DMS79 treated with DMSO at 0.1 percent for 48 hours (cell line): Measurements from ENCODE around the gene CCDC82.

Source experiments
- DNase-seq: peaks from one replicate; lab custom pipeline; 2025; lab: John Stamatoyannopoulos, UW

Gene CCDC82

DNA sequence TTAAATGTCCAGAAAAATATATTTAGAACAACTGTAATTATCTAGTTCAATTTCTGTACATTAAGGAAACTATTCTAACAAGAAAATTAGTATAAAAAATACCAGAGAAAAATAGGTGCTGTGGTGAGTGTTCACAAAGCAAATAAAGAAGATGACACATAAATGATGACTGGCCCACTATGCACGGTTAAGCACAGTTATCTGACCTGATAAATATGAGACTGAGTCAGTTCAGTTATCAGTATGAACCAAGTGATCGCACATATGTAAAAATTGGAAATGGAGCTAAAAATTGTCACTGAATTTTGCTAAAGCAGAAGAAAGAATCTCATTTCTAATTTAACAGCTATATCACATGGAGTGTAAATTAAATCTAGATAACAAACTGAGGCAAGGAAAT, 27.9 kb downstream of the CCDC82 start:
- DNase-seq: no peak

GRCh38 chr11:96358321-96358720, 31.4 kb downstream of the CCDC82 start:
- DNase-seq: no peak

DNA sequence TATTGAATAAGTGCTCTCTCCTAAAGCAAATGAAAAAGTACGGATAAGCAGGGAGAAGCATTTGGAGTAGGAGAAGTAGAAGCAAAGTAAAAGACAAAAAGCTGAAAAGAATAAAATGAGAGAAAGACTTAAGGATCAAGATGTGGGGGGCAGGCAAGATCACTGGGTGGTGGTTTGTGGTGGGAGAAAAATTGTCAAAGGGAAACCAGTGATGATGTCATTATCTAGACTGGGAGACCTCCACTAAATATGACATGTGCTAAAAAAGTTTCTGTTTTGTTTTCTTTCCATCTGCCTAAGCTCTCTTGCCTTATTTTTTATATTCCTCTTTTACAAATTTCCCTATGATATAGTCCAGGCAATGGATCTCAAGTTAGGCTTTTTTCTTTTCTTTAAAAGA, 31.9 kb downstream of the CCDC82 start:
- no peak for DNase-seq

- no peak for DNase-seq
Observed at GRCh38 chr11:96356848-96357247, 32.9 kb downstream of the CCDC82 start.

- DNase-seq: peak; percentile 93
Observed at GRCh38 chr11:96342961-96343711, 46.6 kb downstream of the CCDC82 start, which contains the start of gene MAML2. TSS of gene MAML2 (minus strand) at chr11:96343195. CDS start at chr11:96341895, 1,300 bp downstream.

DNA sequence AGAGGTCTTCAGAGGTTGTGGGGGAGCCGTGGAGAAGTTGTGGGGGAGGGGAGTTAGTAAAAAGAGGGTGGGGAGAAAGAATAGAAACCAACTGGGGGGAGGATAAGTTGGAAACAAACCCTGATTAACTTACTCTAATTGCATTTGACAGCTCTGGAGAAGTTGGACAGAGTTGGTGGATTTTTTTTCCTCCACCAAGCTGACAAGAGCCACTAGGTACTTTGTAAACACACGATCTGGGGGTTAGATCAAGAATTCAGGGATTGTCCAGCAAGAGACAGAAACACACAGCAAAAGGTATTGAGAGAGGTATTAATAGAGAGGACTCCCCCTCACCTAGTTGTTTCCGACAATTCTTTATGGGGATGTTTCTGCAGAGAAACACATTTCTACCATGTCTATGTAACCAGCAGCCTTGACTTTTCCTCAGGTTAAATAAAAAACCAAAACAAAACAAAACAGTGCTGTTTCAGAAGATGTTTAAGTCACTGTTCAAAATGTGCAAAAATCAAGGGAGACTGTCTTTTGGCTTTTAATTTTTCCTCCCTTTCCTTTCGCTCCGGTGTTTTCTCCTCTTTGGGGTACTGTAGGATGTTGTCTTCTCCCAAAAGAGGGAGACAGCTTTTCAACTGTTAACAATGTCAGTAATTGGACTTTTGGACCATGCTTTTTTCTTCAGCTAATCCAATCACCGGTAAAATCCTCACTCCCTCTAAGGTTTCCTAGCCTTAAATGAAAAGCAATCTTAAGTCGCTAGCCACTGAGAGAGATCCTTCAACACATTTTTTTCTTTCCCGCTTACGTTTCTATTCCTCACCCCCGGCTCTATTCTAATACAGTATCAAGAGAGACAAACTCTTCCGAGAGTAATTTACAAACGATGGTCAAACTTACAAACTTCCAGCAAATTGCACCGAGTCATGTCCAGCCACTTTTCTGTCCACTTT, 47.4 kb downstream of the CCDC82 start:
- peak; percentile 74 for DNase-seq

- peak; percentile 65 for DNase-seq
Observed at GRCh38 chr11:96341211-96342013, 48.3 kb downstream of the CCDC82 start.

GRCh38 chr11:96340555-96340885, 49.2 kb downstream of the CCDC82 start:
- no peak for DNase-seq

DNA sequence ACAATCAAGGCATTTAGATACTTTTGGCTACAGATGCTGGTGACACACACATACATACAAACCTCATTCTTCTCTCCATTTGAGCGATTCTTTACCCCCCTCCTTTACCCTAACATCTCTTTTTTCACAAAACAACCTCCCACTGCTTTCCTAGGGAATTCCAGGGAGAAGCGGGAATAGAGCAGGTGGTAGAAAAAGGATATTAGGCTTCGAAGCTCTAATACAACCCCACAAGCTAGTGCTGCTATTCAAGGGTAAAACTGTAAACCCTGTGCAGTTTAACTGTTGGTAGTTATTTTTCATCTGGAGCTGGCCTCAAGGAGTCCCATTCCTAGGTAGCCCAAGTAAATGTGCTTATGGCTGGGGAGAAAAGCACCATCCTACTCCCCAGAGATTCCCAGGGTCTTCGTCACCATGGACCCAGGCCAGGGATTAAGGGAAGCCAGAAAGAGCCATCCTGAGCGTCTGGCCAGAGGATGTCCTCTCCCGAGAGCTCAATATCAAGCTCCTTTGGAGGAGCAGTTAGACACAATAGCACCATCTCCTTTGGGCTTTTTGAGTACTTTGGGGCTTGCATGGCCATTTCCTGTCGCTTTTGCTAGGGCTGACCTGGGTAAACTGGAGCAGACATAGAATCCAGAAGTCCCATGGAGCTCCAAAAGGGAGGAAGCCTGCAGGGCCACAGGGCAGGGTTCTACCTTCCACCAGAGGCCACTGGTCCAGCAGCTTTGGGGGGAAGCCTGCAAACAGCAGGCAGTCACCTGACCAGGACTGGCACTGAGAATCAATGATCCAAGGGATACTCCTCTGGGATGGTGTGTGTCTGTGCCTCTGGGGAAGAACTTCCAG, 49.8 kb downstream of the CCDC82 start:
- no peak for DNase-seq

DNA sequence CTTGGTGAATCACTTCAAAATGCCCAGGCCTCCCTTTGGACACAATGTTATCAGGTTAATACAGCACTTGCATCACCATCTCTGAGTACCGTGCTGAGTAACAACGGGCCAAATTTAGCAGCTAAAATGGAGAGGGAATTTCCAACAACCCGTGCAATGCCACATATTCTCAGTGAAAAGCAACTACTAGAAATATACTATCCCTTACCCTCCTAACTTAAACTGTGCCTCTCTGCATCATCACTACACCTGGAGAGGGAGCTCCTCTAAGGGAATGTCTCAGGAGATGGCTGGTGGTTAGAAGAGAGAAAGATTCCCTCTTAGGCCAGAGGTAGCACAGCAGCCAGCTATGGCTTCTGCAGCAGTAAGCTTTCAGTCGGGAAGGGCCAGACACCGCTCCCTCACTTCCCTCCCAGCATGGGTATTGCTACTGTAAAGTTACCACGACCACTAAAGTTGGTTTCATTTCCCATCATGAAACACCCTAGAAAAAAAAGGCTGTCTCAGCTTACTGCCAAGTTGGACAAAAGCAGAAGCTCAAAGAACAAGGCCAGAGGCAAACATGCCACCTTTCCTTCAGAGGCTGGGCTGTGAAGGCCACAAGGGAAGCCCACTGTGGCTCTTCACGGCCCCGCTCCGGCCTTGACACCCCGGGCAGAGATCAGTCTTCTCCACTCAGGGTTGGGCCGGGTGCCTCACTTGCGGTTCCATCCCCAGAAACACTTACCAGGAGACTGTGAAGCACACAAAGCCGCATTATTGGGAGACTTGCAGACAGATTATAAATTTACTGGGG, 50.6 kb downstream of the CCDC82 start:
- no peak for DNase-seq

DNA sequence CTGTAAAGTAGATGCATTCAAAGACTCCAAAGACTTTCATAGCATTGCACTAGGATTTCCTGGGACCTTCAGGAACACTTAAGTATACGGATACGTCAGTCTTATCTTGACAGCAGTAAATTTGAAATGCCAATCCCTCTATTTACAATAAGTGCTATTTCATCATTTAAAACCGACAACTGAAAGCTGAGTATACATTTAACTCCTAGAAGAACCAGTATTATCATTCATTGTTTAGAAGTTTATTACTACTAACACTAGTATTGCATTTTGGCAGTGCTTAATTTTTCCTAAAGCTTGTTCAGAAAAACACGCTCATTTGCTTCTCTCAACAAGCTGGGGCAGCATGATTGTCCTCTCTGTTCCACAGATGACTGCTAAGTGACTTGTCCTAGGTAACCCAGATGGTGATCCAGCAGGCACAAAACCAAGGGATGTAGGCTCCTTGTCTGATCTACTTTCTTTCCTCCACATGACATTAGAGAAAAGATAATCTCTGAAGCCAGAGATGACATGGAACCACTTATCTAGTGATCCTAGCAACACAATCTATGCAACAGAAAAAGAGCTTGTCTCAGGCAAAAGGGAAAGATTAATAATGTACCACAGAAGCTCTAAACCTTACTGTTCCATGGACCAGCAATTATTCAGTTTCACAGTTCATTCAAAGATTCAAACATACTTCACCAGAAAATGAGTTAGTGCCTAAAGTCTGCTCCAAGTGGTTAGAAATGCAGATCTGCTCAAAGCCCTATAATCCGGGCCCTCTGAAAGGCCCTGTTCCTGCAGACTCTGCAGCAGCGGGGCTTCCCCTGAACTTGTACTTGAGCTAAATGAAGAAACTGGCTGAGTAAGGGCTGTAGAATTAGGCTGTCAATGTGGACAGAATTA, 51.9 kb downstream of the CCDC82 start:
- DNase-seq: no peak

GRCh38 chr11:96335388-96335787, 54.3 kb downstream of the CCDC82 start:
- DNase-seq: peak; percentile 57

DNA sequence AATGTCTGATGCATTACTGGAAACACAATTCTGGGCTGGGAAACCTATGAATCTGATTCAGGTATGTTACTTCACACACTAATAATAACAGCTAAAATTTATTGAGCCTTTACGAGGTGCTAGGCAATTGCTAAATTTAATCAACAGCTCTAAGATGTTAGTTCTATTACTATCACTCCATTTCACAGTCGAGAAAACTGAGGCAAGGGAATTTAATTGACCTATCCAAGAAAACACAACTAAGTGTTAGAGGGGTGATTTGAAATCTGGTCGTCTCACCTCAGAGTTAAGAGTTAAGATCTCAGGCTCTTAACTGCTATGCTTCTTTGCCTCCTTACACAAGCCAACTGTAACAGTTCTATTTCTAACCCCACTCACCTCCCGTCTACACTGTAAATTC, 55.5 kb downstream of the CCDC82 start:
- no peak for DNase-seq

DNA sequence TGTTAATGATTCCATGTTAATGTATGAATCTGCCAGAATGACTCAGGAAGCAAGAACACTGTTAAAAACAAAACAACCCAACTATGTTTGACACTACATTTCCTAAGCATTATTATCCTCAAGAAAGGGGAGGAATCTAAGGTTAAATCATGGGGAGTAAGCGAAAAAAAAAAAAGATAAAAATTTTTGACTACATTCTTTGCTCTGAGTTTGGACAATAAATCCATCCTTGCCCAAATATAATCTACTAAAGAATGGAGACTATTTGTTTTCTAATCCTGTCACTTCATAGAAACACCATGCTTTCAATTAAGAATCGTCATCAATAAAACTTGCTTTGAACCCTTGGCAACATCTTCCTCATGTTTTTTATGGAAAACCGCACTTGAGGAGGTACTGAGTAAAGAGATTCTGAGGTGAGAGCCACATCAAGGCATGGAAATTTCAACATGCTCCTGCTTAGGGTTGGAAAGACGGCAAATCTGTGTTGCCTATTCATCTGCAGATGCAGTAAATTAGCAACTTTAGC, 56.5 kb downstream of the CCDC82 start:
- DNase-seq: no peak

DNA sequence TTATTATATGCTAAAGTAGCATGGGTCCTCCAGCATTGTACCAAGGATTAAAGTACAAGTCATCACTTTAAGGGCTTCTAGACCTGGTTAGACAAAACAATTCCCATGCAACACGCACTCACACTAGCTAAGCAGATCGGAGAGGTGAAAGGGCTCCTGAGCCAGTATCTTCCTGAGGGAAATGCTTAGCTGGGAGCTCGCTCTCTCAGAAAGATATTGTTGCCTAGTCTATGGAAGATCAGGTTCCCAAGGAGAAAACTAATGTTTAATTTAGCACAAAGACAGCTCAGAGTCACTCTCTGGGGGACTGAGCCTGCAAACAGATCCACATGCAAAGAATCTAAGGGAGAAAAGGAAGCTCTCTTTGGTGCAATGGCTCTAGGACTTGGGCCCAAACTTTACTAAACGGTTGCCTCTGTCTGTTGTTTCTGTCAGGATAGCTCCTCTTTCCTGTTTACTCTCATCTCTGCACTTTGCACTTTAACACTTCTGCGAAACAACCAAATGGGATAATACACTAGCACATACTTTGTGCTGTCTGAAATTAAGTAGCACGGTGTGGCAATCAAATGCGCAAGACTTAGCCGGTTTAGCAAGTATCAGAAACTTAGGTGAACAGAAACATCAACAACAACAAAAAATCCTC, 57.5 kb downstream of the CCDC82 start:
- DNase-seq: no peak

- DNase-seq: no peak
Observed at GRCh38 chr11:96331699-96332116, 58.0 kb downstream of the CCDC82 start.

DNA sequence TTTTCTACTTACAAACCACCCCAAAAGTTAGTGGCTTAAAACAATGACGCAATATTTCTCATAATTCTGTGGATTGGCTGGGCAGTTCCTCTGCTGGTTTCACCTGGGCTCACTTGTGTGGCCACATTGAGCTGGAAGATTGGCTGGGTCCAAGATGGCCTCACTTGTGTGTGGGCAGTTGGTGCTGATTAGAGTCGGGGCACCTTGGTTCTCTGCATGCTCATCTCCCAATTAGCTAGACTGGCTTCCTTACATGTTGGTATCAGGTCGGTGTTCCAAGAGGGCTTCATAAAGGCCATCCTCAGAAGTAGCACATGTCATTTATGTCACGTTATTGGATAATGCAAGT, 59.2 kb downstream of the CCDC82 start:
- DNase-seq: no peak

- no peak for DNase-seq
Observed at GRCh38 chr11:96329855-96330510, 59.7 kb downstream of the CCDC82 start.
